Activated T-helper 1 cell treated with anti-CD3 and anti-CD28 coated beads, Interleukin-2, amount 50 U/mL, for 16 hours (primary cell): Measurements from ENCODE around the gene ARMC9.
A peak's percentile ranks its signal among the peaks of the same experiment; 100 is the strongest.
"Not testable (repeated sequence)": the region's sequence is repeated elsewhere in the genome, so short reads cannot be mapped to it uniquely, and the experiment has no call there.

Source experiments
- DNase-seq, 2 donors: peaks; one replicate each; pipeline ENCODE4 v3.0.0-alpha.2; 2020; ENCODE audit warnings: low read depth in 1 of 2, low spot score in 1 of 2

The ARMC9 gene

GRCh38 chr2:231395188-231396057 is 197.0 kb downstream of the ARMC9 start, which contains the start of gene B3GNT7:
B3GNT7 (plus strand) TSS chr2:231395710; CDS start chr2:231395804, 94 bp downstream.
- DNase-seq, result no peak

GRCh38 chr2:231396058-231396821 is 197.8 kb downstream of the ARMC9 start:
- no peak for DNase-seq

DNA sequence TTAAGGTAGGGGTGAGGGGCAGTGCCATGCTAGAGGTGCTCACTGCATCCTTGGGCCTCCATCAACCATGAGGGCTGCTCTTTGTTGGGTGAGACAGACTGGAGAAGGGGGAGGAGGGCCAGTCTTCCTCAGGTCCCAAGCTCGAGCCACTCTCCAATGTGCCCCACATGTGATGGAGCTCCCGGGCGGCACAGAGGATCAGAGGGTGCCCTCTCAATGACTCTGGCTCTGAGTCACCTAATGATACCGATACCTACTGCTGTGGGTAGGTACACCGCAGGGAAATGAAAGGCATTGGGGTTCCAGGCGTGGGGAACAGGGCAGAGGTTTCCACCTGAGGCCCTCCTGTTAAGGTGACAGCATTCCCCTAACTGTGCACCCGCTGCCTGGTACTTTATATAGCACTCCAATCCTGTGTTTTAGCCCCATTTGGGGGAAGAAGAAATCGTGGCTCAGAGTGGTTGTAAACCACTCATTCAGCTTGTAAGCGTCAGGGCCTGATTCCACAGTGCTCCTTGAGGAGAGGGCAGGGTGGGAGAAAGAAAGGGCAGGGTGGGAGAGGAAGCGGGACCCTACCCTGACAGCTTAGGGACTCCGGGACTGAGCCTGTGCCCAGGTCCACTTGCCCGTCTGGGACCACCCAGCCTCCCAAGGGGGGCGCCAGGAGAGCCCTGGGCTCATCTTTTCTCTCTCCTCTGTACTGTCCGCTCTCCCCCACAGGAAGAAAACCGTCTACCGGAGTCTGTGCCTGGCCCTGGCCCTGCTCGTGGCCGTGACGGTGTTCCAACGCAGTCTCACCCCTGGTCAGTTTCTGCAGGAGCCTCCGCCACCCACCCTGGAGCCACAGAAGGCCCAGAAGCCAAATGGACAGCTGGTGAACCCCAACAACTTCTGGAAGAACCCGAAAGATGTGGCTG is 198.8 kb downstream of the ARMC9 start:
- DNase-seq, result no peak

- no peak for DNase-seq
Observed at GRCh38 chr2:231397928-231398294, 199.5 kb downstream of the ARMC9 start.

GRCh38 chr2:231398585-231398984 is 200.2 kb downstream of the ARMC9 start:
- DNase-seq, result no peak

DNA sequence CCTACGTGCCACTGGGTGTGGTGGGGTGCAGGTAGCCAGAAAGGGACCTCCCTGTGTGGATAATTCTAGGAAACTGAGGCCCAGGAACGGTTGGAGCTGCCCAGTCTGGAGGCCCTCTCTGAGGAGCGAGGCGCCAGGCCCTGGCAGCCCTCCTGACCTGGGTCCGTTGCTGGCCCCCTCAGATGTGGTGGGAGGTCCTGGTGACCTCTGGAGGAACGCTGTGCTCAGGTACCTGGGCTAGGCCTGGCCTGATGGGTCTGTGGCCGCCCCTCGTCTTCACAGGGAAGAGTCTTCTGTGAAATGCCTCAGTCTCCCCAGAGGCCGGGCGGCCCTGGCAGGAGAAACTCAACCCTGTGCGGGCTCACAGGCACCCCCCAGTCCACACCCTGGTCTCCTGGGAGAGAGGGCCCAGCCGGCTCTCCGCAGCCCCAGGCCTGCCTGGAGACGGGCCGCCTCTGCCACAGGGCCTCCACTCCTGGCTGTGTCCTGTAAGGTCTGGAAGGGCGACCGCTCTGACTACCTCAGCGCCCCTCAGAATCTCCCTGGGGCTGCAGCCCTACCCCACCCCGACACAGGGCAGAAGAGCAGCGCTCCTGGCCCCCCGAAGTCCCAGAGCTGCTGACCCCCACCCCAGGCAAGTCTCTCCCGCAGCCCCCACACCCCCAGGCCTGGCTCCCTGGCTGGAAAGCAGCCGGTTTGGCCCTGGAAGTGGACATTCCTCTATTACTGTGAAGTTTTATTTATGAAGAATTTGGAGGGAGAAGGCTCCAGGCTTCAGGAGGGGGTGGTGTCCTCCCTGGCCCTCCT is 200.8 kb downstream of the ARMC9 start:
- no peak for DNase-seq

- DNase-seq, result no peak
Observed at GRCh38 chr2:231399853-231400680, 201.6 kb downstream of the ARMC9 start.

DNA sequence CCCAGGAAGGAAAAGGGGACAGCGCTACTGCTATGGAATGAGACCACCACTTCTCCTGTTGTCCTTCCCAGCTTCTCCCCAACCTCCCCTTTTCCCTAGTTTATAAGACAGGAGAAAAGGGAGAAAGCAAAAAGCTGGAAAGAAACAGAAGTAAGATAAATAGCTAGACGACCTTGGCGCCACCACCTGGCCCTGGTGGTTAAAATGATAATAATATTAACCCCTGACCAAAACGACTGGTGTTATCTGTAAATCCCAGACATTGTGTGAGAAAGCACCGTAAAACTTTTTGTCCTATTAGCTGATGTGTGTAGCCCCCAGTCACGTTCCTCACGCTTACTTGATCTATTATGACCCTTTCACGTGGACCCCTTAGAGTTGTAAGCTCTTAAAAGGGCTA is 202.2 kb downstream of the ARMC9 start:
- DNase-seq, result not testable (repeated sequence)

DNA sequence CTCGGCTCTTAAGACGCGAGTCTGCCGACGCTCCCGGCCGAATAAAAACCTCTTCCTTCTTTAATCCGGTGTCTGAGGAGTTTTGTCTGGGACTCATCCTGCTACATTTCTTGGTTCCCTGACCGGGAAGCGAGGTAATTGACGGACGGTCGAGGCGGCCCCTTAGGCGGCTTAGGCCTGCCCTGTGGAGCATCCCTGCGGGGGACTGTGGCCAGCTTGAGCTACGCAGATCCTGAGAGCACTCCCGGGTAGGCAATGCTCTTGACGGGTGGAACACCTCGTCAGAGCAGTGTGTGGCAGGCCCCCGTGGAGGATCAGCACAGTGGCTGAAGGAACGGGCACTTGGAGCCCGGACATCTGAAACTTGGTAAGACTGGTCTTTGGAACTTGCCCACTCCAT is 202.7 kb downstream of the ARMC9 start:
- DNase-seq, result not testable (repeated sequence)

- DNase-seq, result not testable (repeated sequence)
Observed at GRCh38 chr2:231403421-231404182, 205.2 kb downstream of the ARMC9 start.

- not testable (repeated sequence) for DNase-seq
Observed at GRCh38 chr2:231404183-231404578, 205.8 kb downstream of the ARMC9 start.

GRCh38 chr2:231405601-231406367 is 207.4 kb downstream of the ARMC9 start:
- peak in 1 of 2 donors; percentile 9 for DNase-seq

DNA sequence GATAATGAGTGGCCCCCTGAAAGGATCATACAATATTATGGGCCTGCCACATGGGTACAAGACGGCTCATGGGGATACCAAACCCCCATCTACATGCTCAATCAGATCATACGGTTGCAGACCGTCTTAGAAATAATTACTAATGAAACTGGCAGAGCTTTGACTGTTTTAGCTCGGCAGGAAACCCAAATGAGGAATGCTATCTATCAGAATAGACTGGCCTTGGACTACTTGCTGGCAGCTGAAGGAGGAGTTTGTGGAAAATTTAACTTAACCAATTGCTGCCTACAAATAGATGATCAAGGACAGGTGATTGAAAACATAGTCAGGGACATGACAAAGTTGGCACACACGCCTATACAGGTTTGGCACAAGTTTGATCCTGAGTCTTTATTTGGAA is 209.3 kb downstream of the ARMC9 start:
- not testable (repeated sequence) for DNase-seq

GRCh38 chr2:231408304-231408703 is 209.9 kb downstream of the ARMC9 start:
- DNase-seq, result not testable (repeated sequence)

DNA sequence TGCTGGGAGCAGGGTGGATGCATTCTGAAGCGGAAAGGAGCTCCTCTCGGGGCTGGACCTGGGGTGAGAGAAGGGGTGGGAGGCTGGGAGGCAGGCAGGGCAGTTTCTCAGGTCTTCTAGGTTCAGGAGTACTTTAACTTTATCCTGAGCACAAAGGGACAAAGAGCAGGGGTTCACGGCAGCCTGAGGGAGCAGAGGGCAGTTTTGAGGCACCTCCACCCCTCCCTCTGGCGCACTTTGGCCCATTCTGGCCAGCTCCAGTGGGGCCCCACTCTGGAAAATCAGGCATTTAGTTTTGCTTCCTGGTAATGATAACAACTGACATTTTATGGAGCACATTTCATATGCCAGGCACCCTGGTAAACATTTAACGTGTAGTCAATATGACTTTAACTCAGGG is 211.3 kb downstream of the ARMC9 start:
- no peak for DNase-seq

GRCh38 chr2:231410293-231411004 is 212.0 kb downstream of the ARMC9 start:
- DNase-seq, result no peak

DNA sequence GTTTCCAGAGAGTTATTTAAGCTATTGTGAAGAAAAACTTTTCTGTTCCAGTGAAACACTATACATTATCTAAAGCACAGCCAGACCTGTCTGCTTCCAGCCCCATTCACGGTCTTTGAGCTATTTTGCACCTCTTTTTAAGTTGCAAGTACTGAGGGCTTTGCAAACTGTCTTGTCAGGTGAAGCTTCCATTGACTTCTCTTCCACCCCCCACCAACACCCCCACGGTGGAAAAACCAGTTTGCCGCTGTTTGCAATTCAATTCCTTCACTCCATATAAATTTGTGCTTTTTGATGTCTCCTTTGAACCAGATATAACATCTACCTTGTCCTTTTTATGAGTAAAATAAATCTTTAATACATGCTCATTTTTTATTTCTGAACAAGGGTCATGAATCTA is 212.8 kb downstream of the ARMC9 start:
- DNase-seq, result no peak
